HEK293T (cell line): ENCODE data around the gene SULT1A2.

Source experiments
- BHLHE40 ChIP-seq: fragments of 450-650 bp; IDR thresholded peaks from 2 replicates; pipeline ENCODE4 v1.6.1; 2016; ENCODE audit warnings: mild to moderate bottlenecking, moderate library complexity, borderline replicate concordance
- FOXA1 ChIP-seq: fragments of 450-650 bp; IDR thresholded peaks from 2 replicates; pipeline ENCODE4 v1.6.1; 2016; ENCODE audit warnings: mild to moderate bottlenecking
- FOXK2 ChIP-seq: fragments of 450-650 bp; IDR thresholded peaks from 2 replicates; pipeline ENCODE4 v1.6.1; 2016; ENCODE audit warnings: mild to moderate bottlenecking
- LEF1 ChIP-seq: fragments of 450-650 bp; IDR thresholded peaks from 2 replicates; pipeline ENCODE4 v1.6.1; 2017; ENCODE audit warnings: mild to moderate bottlenecking, borderline replicate concordance
- TF ChIP-seq, protein P1 (sequence below): fragments of 450-650 bp; IDR thresholded peaks from 2 replicates; pipeline ENCODE4 v1.6.1; 2016

DNA sequence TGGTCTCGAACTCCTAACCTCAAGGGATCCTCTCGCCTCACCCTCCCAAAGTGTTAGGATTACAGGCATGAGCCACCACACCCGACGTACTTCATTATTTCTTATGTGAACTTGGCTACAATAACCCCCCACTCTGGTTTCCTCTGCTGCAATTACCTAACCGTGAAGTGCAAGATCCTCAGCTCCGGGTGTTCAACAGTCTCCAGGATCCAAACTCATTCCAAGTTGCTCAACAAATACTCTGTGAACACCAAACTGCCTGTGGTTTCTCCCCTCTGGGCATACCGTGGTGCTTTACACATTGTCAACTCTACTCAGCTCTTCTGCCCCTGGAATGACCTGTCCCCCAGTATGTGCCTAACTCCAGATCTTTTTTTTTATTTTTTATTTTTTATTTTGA is 19.8 kb upstream of the SULT1A2 start:
- TF ChIP-seq FOXK2 (no peak), BHLHE40 (no peak), LEF1 (no peak), FOXA1 (no peak)
- TF ChIP-seq, protein P1, sequence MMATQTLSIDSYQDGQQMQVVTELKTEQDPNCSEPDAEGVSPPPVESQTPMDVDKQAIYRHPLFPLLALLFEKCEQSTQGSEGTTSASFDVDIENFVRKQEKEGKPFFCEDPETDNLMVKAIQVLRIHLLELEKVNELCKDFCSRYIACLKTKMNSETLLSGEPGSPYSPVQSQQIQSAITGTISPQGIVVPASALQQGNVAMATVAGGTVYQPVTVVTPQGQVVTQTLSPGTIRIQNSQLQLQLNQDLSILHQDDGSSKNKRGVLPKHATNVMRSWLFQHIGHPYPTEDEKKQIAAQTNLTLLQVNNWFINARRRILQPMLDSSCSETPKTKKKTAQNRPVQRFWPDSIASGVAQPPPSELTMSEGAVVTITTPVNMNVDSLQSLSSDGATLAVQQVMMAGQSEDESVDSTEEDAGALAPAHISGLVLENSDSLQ: no peak
